Measurements from ENCODE around the gene MYCBP. TPM values are rescaled to one million over a fixed set of nuclear protein-coding genes. Genes with fewer than 3 reads are reported as not detected.
A peak's percentile ranks its signal among the peaks of the same experiment; 100 is the strongest.

MYCBP gene
- total RNA-seq, 4 donors from 2014 or later: 21.6 to 31.4 (median 24.0) TPM

DNA sequence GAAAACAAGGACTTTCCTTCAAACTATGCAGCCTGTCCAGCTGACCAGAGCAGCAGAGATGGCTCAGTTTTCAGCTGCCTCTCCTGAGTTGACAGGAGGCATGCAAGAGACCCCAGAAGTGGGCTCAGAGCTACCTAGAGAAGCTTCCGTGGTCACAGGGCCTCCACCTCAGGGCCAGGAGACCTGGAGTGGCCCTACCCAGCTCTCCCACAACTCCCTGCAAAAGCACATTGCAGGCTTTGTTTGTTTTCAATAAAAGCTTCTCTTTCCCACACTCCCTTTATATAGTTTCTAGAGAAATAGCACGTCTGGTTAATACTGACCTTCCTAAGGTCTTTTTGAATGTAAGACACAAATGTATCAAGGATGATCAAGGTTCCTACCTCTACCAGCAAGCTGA is 53.6 kb downstream of the MYCBP start:
- WGBS, 2 donors: 66 to 73% methylated on average over 2 of the region's 2 CpGs
- intact Hi-C loops (cut with DNase I): no loop called here
- H3K9me3 ChIP-seq: no peaks in the 10 kb centered on the region
- H3K4me3 ChIP-seq (replicated peaks in 1 of 3): no peak overlapping the region
- TF ChIP-seq, protein P1, sequence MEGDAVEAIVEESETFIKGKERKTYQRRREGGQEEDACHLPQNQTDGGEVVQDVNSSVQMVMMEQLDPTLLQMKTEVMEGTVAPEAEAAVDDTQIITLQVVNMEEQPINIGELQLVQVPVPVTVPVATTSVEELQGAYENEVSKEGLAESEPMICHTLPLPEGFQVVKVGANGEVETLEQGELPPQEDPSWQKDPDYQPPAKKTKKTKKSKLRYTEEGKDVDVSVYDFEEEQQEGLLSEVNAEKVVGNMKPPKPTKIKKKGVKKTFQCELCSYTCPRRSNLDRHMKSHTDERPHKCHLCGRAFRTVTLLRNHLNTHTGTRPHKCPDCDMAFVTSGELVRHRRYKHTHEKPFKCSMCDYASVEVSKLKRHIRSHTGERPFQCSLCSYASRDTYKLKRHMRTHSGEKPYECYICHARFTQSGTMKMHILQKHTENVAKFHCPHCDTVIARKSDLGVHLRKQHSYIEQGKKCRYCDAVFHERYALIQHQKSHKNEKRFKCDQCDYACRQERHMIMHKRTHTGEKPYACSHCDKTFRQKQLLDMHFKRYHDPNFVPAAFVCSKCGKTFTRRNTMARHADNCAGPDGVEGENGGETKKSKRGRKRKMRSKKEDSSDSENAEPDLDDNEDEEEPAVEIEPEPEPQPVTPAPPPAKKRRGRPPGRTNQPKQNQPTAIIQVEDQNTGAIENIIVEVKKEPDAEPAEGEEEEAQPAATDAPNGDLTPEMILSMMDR (IDR thresholded peaks at IDR 0.05): no peak
- no peak for TF ChIP-seq POLR2A (IDR thresholded peaks at IDR 0.05)
- H3K27me3 ChIP-seq: peaks cover 14% of the 10 kb centered on the region
- no peak for DNase-seq
- H3K27ac ChIP-seq: no peak overlapping the region
- peaks cover 5 to 11% of the 10 kb centered on the region in 2 donors for H3K4me1 ChIP-seq
- H3K36me3 ChIP-seq: no peaks in the 10 kb centered on the region

DNA sequence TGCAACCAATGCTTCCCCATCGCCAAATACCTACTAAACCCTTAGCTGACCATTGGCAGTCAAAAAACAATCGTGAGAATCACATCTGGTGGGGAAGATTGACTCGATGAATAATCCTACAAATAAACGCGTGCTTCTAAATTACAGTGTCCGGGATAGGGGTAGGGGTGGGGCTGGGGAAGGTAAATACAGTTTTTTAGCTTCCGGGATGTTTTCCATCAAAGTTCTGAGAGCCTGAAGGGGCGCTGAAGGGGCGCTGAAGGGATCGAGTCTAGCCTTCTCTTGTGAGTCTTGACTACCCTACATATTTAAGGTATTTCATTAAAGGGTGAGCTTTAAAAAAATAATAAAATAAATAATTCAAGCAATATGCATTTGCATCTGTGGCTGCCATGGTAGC is 54.1 kb downstream of the MYCBP start:
- Histone ChIP-seq H3K27ac (no peak overlapping the region), H3K27me3 (peaks cover 14% of the 10 kb centered on the region), H3K36me3 (no peaks in the 10 kb centered on the region), H3K4me1 (peaks cover 5 to 11% of the 10 kb centered on the region in 2 donors), H3K9me3 (no peaks in the 10 kb centered on the region), H3K4me3 (replicated peaks in 1 of 3) (no peak overlapping the region)
- intact Hi-C loops (cut with DNase I): no loop called here
- TF ChIP-seq, protein P1 (IDR thresholded peaks at IDR 0.05): no peak
- no peak for TF ChIP-seq POLR2A (IDR thresholded peaks at IDR 0.05)
- WGBS, 2 donors: 28 to 30% methylated on average over 10 of the region's 10 CpGs
- no peak for DNase-seq

DNA sequence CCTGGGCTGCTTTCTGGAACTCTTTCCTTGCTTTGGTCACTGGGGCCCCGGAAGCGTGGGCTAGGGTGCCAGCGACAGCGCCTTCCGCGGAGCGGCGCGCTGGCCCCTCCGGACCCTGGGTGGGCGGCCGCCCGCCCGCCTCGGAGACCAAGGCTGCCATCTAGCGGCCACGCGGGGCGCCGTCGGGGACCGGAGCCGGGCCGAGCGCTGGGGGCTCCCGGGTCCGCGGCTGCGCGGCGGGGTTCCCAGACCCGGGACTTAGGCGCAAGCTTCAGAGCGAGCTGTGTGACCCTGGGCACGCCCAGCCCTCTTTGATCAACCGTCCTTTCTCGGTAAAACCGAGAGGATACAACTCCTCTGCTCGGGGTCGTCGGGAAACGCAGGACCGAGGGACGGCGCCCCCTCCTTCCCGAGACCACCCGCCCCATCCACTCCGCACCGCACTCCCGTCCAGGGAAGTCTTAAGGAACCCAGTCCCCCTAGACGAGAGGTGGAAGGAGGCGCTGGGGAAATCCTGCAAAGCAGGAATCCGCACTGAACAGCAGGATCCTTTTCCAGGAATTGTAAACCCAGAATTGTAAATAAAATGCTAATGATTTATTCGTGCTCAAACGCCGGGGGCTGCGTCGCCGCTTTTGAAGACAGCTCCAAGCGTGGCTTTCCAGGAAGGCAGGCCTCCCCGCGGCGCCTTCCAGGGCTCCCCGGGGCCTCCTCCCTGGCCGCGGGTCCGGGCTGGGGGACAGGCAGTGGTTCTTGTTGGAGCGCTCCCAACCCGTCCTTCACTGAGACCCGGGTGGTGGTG is 54.8 kb downstream of the MYCBP start:
- intact Hi-C loops (cut with DNase I): no loop called here
- TF ChIP-seq, protein P1 (IDR thresholded peaks at IDR 0.05): peak in 5 of 6 experiments; percentile 36 to 86 (median 41)
- TF ChIP-seq POLR2A (IDR thresholded peaks at IDR 0.05): no peak
- Histone ChIP-seq H3K36me3 (no peaks in the 10 kb centered on the region), H3K4me3 (replicated peaks in 1 of 3) (no peak overlapping the region), H3K9me3 (no peaks in the 10 kb centered on the region), H3K4me1 (peaks cover 5 to 11% of the 10 kb centered on the region in 2 donors), H3K27me3 (peaks cover 14% of the 10 kb centered on the region), H3K27ac (no peak overlapping the region)
- WGBS, 2 donors: 0 to 2% methylated on average over 23 to 30 of the region's 70 CpGs
- peak; percentile 9 to 12 for DNase-seq

DNA sequence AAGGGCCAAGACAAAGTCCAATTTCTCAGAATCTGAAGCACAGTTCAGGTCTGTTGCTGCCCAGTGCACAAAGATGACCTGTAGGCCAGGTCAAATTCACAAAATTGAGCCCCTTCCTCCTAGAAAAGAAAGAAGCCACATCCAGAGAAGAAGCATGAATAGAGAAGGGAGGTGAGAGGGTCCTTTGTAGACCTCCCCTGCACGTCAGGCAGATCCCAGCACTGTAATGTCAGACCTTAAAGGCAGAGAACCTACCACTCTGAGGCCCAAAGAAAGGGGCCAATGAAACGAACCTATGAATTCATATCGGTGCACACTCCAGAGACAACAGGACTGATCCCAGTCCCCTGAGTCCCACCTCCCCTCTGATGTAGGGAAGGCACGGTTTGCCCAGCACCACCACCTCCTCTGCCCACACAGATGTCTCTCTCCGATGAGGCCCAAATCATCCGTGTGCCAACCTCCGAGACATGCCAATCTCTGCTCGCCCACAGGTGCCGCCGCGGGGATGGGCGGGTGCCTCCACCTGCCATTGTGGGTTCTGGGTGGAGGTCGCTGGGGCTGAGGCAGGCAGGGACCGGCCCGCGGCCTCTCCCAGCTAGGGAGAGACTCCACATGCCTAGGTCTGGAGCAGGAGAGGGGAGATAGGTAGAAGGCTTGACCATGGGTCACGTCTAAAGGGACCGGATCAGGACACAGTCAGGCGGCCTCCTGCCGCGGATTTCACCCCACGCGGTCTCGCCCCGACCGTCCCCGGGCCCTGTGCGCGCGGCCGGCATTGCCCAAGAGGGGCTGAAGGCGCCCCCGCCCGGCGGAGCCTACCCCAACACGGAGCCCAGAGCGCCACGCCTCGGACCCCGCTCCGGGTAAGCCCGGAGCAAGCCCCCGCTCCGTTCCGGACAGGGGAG is 55.6 kb downstream of the MYCBP start:
- Histone ChIP-seq H3K9me3 (no peaks in the 10 kb centered on the region), H3K36me3 (no peaks in the 10 kb centered on the region), H3K4me3 (replicated peaks in 1 of 3) (no peak overlapping the region), H3K4me1 (peaks cover 5 to 11% of the 10 kb centered on the region in 2 donors), H3K27ac (no peak overlapping the region), H3K27me3 (peaks cover 14% of the 10 kb centered on the region)
- DNase-seq: no peak
- intact Hi-C loops (cut with DNase I): no loop called here
- TF ChIP-seq POLR2A (IDR thresholded peaks at IDR 0.05): no peak
- TF ChIP-seq, protein P1 (IDR thresholded peaks at IDR 0.05): no peak
- 33 to 64% methylated on average over 24 to 40 of the region's 45 CpGs for WGBS, 2 donors
